GM11168 (cell line): ENCODE results near the gene MCF2L.
"Not testable (repeated sequence)": the region's sequence is repeated elsewhere in the genome, so short reads cannot be mapped to it uniquely, and the experiment has no call there.

Source experiments
- in situ Hi-C: fragments of 300-500 bp; cut with MboI; formaldehyde crosslinking; loops from one replicate; pipeline ENCODE4 v1.12.0; 2022; ENCODE audit warnings: low sequenced_read_pairs; ENCODE audit not compliant: unreplicated experiment

Gene MCF2L

DNA sequence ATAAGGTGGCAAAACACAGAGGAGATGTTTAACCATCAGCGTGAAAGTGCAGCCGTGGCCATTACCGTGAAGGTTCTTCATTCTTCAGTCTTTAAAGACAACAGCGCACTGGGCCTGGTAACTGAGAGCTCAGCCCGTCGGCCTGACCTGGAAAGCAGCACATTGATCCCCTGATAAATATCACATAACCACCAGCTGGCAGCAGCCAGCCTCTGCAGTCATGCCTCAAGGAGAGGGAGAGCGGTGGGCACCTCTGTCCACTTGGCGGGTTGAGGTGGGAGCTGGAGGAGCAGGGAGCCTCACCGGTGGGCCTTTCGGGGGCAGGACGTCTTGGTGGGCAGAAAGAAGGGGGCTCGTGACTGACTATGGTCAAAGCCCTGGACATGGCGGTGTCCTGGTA, 58.1 kb downstream of the MCF2L start:
- in situ Hi-C loops = no loop called here

DNA sequence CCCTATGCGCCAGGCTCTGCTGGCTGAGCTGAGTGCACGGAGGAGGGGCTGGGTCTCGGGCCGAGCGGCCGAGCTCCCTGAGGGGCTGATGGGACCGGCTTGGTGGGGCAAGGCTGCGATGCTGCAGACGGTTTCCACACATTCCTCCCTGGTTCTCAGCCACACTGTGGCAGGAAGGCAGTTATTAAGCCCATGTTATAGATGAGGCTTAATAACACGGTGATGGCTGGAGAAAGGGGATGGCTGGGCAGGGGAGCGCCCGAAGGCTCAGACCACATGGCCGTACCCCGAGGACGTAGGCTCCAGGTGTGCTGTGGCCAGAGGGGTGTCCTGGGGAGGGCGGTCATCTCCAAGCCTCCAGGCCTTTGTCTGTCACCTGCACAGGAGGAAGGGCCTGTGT, 58.6 kb downstream of the MCF2L start:
- in situ Hi-C loops = no loop called here

DNA sequence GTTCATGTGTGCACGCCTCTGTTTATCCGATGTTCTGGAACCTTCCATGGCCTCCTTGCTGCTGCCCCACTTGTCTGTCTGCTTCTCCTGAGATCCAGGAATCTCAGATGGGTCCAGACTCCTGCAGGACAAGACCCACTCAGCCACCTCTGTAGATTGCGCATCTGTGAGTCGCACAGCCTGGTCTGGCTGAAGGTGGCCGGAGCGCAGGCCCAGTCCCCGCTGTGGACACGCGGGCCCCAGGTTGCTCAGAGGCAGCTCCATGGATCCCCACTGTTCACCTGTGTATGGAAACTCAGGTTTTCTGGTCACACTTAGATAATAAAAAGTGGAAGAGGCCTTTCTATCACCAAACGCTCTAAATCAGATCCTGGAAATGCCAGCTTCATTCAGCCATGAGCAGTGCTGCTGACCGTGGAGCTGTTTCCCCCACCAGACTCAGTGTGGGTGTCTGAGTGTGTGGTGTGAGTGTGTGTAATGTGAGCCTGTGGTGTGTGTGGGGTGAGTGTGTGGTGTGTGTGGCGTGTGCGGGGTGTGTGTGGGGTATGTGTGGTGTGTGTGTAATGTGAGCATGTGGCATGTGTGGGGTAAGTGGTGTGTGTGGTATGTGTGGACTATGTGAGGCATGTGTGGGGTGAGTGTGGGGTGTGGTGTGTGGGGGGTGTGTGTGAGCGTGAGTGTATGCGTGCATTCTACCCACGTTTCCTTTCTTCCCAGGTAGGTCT, 59.5 kb downstream of the MCF2L start:
- in situ Hi-C loops = no loop called here

DNA sequence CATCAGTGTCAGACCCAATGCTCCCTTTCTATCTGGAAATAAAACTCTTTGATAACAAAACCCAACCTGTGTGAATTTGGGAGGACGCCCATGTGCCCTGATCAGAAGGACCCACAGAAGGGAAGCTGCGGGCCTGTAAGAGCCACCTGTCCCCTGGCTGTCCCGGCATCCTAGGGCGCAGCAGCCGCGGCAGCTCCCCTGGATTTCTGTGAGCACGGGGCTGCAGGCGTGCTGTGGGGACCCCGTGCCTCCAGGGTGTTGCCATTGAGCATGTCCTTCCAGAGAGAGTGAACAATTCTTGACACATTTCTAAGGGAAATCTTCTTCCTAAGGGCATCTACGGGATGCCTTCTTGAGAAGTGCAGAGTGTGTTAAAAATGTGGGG, 60.0 kb downstream of the MCF2L start:
- in situ Hi-C loops = no loop called here

DNA sequence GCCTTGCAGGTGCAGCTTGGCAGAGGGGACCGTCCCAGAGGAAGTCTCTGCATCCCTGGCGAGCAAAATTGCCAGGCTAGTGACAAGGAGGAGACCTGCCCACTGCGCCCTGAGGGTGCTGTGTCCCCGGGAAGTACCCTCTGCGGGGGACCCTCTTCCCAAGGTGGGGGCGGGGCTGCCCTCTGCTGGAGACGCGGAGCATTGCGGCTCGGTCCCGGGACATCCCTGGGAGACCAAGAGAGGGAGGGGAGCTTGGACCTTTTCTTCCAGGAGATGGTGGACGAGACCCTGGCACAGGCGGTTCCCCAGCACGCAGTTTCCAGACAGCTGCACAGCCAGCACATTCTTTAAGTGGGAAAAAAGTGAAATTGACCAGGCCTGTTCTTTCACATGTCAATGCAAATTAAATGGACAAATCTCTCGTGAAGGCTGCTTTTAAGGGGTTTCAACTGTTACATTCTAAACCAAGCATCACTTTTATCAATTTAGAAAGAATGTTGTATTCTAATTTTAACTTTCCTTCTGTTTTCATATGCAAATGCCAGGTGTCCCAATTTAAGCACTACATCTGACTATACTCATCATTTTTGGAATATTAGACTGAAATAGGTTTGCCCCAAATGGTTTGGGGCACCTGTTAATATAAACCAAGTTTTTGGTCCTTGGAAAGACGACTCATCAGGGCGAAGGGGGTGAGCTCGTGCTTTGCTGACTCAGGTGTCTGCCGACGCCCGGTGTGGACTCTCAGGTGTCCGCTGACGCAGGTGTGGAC, 60.7 kb downstream of the MCF2L start:
- in situ Hi-C loops = no loop called here

DNA sequence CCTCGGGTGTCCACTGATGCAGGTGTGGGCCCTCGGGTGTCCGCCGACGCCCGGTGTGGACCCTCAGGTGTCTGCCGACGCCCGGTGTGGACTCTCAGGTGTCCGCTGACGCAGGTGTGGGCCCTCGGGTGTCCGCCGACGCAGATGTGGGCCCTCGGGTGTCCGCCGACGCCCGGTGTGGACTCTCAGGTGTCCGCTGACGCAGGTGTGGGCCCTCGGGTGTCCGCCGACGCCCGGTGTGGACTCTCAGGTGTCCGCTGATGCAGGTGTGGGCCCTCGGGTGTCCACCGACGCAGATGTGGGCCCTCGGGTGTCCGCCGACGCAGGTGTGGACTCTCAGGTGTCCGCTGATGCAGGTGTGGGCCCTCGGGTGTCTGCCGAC, 61.2 kb downstream of the MCF2L start:
- in situ Hi-C loops = not testable (repeated sequence)

DNA sequence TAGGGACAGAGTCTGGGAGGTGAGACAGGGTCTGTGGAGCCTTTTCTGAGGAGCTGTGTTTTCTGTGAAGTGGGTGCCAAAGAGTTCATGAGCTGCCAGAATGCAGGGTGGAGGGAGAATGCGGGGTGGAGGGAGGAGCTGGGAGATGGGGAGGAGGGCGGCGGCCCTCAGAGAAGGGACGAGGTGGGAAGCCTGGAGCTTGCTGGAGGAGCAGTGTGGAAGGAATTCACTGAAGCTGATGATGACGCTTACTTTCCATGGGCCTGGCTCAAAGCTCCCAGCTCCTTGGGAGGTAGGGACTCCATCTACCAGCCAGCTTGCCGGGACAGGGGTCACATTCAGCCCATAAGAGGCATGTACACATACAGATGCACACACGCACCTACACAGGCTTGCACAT, 62.5 kb downstream of the MCF2L start:
- in situ Hi-C loops = no loop called here

DNA sequence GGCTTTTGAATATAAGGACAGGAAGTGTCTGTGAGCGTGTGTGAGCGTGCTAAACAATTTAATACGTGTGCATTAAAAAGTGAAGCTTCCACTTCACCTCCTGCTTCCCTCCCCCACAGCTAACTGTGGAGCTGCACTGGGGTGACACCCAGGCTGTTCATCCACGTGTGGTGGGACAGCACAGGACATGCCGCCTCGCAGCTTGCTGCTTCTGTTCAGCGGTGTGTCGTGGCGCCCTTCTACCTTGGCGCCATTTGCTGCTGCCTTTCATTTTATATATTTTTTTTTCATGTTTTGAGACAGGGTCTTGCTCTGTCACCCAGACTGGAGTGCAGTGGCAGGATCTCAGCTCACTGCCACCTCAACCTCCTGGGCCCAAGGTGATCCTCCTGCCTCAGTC, 63.3 kb downstream of the MCF2L start:
- in situ Hi-C loops = no loop called here

DNA sequence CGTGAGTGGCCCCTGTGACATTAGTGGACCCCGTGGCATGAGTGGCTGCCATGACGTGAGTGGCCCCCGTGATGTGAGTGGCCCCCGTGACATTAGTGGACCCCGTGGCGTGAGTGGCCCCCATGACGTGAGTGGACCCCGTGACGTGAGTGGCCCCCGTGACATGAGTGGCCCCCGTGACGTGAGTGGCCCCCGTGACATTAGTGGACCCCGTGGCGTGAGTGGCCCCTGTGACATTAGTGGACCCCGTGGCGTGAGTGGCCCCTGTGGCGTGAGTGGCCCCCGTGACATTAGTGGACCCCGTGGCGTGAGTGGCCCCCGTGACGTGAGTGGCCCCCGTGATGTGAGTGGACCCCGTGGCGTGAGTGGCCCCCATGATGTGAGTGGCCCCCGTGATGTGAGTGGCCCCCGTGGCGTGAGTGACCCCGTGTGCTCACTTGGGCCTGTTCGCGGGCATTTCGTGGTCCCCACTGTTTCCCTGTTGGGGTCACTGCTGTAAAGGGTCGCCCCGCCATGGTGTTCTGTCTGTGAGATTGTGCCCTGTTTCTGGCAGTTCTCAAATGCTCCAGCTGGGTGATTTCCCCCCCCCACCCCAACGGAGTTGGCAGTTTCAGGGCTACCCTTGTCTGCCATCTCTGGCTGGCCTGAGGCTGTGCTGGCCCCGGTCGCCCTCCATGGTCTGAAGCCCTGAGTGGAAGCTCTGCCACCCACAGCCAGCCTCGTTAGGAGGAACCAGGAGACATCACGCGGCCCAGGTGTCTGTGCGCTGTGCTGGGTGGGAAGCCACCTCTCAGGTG, 64.2 kb downstream of the MCF2L start:
- in situ Hi-C loops = no loop called here

DNA sequence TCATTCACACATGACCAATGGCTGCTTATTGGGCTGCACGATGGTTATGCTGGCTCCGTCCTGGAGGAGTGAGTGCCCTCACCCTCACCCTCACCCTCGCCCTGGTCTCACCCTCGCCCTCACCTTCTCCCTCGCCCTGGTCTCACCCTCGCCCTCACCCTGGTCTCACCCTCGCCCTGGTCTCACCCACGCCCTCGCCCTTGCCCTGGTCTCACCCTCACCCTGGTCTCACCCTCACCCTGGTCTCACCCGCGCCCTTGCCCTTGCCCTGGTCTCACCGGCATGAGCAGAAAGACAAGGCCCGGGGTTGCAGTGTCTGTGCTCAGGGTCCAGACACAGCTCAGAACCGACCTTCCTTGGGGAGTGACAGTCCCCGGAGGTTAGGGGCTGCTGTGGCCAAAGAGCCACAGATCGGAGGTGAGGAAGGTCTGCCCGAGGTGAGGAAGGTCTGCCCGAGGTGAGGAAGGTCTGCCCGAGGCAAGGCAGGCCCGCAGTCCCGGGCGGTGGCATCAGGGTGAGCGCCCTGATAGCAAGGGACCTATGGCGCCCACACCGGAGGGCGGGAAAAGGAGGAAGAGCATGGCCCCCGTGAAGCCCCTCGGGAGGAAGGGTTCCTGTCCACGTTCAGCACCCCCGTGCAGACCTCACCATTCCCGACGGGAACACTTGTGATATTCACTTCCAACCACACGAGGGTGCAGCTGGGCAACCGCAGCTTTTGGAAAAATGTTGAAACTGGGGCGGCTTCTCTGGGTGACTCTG, 65.6 kb downstream of the MCF2L start:
- in situ Hi-C loops = no loop called here

DNA sequence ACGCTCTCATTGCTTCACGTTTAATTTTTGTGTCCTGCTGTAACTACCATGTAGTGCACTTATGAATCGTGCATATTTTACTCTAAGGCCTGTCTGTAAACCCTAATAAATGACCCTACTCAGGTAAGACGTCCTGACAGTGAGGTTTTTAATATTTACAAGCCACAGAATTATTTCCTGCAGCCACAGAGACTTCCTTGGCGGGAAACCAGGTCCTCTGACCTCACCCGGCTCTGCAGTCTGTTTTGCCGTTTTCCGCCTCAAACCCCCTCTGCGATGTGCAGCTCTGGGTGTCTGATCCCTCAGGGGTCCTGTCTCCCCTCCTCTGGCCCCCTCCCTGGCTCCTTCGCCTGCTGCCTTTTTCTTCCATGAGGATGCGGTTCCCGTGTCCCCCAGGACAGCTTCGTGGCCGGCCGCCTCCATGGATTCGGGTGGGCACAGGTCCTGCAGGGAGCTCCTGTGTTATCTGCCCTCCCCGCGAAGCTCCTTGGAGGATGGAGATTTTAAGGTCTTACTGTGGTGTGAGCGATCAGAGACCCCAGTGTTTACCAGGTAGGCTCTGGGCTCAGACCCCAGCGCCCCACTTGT, 66.3 kb downstream of the MCF2L start:
- in situ Hi-C loops = no loop called here

DNA sequence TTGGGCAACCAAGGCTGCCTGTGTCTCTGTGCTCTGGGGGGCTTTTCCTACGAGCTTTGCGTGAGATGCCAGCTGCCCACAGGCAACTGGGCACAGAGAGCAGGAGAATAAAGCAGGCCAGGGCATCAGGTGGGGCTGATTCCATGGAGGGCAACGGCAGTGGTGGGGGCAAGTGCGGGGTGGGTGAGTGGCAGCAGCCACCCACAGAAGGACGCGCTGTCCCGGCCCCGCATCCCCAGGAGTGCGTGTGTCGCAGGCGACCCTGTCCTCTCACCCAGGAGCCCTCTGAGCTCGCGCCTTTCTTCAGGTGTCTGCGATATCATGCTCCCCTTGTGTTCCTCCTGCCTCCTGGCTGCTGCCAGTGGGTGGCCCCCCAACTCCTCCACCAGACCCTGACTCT, 67.4 kb downstream of the MCF2L start:
- in situ Hi-C loops = no loop called here

DNA sequence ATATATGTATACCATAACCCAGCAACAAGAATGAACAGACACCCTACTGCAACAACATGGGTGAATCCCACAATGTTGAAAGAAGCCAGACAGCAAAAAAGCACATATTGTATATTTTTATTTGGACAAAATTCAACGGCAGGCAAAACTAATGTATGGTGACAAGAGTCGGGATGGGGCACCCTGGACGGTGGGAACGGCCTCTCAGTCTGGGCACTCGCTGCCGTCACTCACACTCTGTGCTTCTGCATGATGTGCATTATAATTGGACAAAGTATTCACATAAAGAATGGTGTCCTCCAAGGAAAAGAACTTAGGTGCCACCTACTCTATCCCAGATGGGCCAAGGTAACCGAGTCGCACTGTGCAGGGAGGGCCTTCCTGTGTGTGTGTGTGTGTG, 71.0 kb downstream of the MCF2L start:
- in situ Hi-C loops = no loop called here

DNA sequence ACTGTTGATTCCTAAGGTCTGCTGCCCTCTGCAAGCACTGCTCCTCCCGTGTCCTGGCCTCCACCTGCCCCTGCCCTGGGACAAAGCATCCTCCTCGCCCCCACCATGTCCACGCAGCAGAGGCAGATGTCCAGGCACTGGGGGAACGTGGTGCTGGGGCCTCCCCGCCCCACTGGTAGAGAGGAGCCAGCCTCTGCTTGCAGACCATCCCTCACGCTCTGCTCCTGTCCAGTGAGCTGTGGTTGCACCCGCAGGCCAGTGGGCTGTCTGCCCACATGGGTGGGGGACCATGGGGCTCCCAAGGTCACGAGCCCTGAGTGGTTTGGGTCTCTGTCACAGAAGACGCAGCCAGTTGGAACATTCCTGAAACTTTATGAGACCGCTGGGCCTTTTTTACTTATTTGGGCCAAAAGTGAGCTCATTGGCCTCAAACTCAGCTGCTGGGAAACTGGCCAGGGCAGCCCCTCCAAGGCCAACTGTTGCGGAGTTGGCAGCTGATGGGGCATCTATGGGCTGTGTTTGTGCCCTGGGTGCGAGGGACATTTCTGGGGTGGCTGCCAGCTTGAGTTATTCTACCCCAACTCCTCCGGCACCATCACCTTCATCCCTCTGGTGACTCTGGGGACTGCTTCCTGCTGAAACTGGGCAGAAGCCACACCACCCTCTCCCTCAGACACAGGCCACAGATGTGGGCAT, 71.7 kb downstream of the MCF2L start:
- in situ Hi-C loops = no loop called here

DNA sequence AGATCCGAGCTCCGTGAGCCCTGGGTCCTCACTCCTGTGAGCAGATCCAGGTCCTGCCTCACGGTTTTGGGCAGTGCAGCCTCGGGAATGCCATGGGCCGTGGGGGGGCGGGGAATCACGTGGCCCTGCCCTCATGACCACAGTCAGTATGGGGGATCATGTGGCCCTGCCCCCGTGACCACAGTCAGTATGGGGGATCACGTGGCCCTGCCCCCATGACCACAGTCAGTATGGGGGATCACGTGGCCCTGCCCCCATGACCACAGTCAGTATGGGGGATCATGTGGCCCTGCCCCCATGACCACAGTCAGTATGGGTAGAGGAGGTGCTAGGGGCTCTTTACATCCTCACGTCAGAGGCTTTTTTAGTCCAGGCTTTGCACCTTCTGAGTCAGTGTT, 72.3 kb downstream of the MCF2L start:
- in situ Hi-C loops = no loop called here

DNA sequence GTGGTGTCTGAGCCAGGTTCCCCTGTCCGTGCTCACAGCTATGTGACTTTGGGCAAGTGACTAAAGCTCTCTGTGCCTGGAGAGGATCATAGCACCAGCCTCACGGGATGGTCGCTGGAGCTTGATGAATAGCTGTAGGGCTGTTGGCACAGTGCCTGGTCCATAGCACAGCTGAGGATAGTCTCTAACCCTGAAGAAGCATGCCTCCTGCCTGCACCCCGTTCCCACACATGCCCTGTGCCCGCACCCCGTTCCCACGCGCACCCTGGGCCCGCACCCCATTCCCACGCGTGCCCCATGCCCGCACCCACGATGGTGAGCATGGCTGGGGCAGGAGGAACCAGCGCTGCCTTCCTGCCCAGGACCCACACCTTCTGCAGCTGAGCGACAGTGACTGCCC, 72.9 kb downstream of the MCF2L start:
- in situ Hi-C loops = no loop called here

DNA sequence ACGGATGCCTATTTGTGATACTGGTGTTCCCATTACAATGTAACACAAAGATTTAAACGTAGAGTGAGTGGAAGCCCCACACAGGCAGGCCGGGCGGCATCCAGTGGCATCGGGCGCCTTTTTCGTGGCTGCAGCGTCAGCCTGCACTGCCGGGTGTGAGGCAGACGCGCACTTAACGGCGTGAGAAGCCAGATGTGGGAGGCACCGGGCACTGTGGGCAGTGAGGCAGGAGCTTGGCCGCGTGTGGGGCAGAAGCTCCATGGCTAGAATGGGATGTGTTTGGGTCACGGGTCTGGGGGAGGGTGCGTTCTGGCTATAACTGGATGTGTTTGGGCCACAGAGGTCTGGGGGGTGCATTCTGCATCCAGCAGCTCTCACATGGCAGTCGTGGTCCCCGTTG, 73.4 kb downstream of the MCF2L start:
- in situ Hi-C loops = no loop called here

DNA sequence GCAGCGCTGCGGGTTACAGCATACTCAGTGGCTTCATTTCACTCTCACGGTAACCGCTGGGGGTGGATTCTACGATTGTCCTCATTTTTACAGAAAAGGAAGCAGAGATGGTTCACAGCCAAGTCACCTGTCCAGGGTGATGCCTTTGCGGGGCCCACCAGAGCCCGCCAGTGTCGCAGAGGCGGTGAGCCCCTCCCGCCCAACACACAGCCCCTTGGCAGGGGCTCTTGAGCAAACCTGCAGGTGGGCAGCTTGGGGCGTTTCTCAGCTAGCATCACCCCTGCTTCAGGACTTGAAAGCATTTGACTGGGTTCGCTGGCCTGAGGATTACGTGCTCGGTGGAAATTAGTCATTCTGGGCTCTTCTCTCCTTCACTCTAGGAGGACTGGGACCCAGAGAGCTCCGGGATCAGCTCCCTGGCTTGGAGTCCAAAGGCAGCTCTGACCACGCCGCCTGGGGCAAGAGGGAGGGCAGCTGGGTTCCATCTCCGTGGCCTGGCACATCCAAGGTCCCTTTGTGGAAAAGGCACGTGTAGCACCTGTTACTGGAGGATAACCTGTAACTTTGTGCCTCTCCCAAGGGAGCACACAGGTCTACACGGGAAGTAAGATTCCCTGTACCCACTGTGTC, 74.1 kb downstream of the MCF2L start:
- in situ Hi-C loops = no loop called here

DNA sequence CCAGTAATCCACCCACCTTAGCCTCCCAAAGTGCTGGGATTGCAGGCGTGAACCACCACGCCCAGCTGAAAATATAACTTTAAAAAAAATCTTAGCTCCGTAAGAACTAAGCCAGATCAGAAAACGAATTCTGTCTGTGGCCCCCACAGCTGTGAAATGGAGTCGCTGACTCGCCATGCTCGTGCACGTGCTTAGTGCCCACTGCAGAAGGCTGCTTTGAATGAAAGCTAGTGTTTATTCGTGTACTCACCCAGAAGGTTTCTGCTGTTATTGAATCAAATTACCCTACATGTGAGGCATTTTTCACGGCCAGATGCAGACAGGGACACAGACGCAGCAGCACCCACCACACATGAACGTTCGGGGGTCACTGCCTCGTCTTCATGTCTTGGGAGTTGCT, 74.9 kb downstream of the MCF2L start:
- in situ Hi-C loops = no loop called here
